Esophagus muscularis mucosa (tissue), 4 donors: ENCODE results near the gene DSC2. TPM values are rescaled to one million over a fixed set of nuclear protein-coding genes. Genes with fewer than 3 reads are reported as not detected.

Experiments
- DNase-seq: peaks from one replicate; pipeline ENCODE4 v3.0.0-alpha.2; 2017; ENCODE audit errors: extremely low spot score
- H3K27ac ChIP-seq, 4 donors: fragments of 200-600 bp; sonication (generic); replicated peaks in 1 of 4; 1 replicate in 3 of 4; 2 replicates in 1 of 4; pipeline ENCODE4 v1.5.1; 2016 to 2019; ENCODE audit warnings: mild to moderate bottlenecking in 1 of 4
- H3K27me3 ChIP-seq, 4 donors: fragments of 200-600 bp; sonication (generic); one replicate each; pipeline versions ENCODE4 v1.5.1 to v1.6.0; 2016 to 2019
- H3K36me3 ChIP-seq, 4 donors: fragments of 200-600 bp; sonication (generic); one replicate each; pipeline ENCODE4 v1.5.1; 2016 to 2019
- H3K4me1 ChIP-seq, 4 donors: fragments of 200-600 bp; sonication (generic); one replicate each; pipeline ENCODE4 v1.5.1; 2016 to 2019
- H3K4me3 ChIP-seq, 4 donors: fragments of 200-600 bp; sonication (generic); 1 replicate in 2 of 4; 2 replicates in 2 of 4; pipeline ENCODE4 v1.5.1; 2016 to 2019; ENCODE audit warnings: mild to moderate bottlenecking in 4 of 4, moderate library complexity in 1 of 4
- H3K9me3 ChIP-seq, 4 donors: fragments of 200-600 bp; sonication (generic); 1 replicate in 3 of 4; 2 replicates in 1 of 4; pipeline ENCODE4 v1.5.1; 2016 to 2019
- CTCF ChIP-seq, 3 experiments: fragments of 200-600 bp in 2 of 3; fragments of 450-650 bp in 1 of 3; sonication (generic) in 2 of 3; IDR thresholded peaks; one replicate each; pipeline ENCODE4 v1.5.1; 2017 to 2019; ENCODE audit warnings: antibody characterized with exemption in 3 of 3, mild to moderate bottlenecking in 2 of 3, moderate library complexity in 1 of 3
- EP300 ChIP-seq: sonication (generic); formaldehyde crosslinking; IDR thresholded peaks from one replicate; pipeline ENCODE4 v1.6.1; 2017; ENCODE audit warnings: antibody characterized with exemption
- POLR2A ChIP-seq: fragments of 450-650 bp; IDR thresholded peaks from one replicate; pipeline ENCODE4 v1.6.1; 2017; ENCODE audit warnings: antibody characterized with exemption, moderate library complexity, mild to moderate bottlenecking, low read depth
- POLR2AphosphoS5 ChIP-seq, 2 donors: sonication (generic); formaldehyde crosslinking; IDR thresholded peaks; one replicate each; pipeline ENCODE4 v1.6.1; 2017; ENCODE audit warnings: antibody characterized with exemption in 2 of 2
- WGBS: methylation state at CpG from one replicate; pipeline ENCODE4 v1.1.5; 2018; 5-methylcytosine and 5-hydroxymethylcytosine counted together
- intact Hi-C: fragments of 100-400 bp; cut with DNase I; formaldehyde crosslinking; loops from one replicate; pipeline ENCODE4 v1.15.1; 2023
- total RNA-seq, 4 donors: library from RNA; depleted of rRNA; stranded (reverse); fragments of >200 nt; gene quantifications; one replicate each; pipeline versions ENCODE4 v1.1.0 to v1.2.1, GENCODE V29; 2016

Gene DSC2
- total RNA-seq, 4 donors from 2014 or later: 1.9 to 4.6 (median 2.1) TPM

- no peaks in the 10 kb centered on the region for H3K36me3 ChIP-seq
- TF ChIP-seq EP300 (no peak), CTCF (IDR thresholded peaks at IDR 0.05) (no peak), POLR2AphosphoS5 (IDR thresholded peaks at IDR 0.05) (no peak), POLR2A (no peak)
- no peaks in the 10 kb centered on the region for H3K4me1 ChIP-seq
- no peaks in the 10 kb centered on the region for H3K27me3 ChIP-seq
- H3K4me3 ChIP-seq: no peak overlapping the region
- no peak overlapping the region for H3K27ac ChIP-seq
- intact Hi-C loops: no loop called here
- peaks cover 0 to under 1% (median 0%) of the 10 kb centered on the region in 4 donors for H3K9me3 ChIP-seq
- 64% methylated on average over 2 of the region's 2 CpGs for WGBS
- DNase-seq: no peak
Measured at GRCh38 chr18:31120594-31120993, 18.4 kb upstream of the DSC2 start.

- intact Hi-C loops: no loop called here
- WGBS: 58% methylated on average over 2 of the region's 2 CpGs
- Histone ChIP-seq H3K27ac (no peak overlapping the region), H3K9me3 (no peaks in the 10 kb centered on the region), H3K4me3 (no peak overlapping the region), H3K27me3 (no peaks in the 10 kb centered on the region), H3K4me1 (no peaks in the 10 kb centered on the region), H3K36me3 (no peaks in the 10 kb centered on the region)
- DNase-seq: no peak
- TF ChIP-seq POLR2A: no peak
- TF ChIP-seq CTCF (IDR thresholded peaks at IDR 0.05): no peak
- no peak for TF ChIP-seq POLR2AphosphoS5 (IDR thresholded peaks at IDR 0.05)
- TF ChIP-seq EP300: no peak
Measured at GRCh38 chr18:31116853-31117595, 14.8 kb upstream of the DSC2 start.

GRCh38 chr18:31112804-31113203 is 10.6 kb upstream of the DSC2 start:
- no peaks in the 10 kb centered on the region for H3K4me1 ChIP-seq
- intact Hi-C loops: no loop called here

GRCh38 chr18:31105733-31106132 is 3.5 kb upstream of the DSC2 start:
- TF ChIP-seq POLR2A: no peak
- TF ChIP-seq POLR2AphosphoS5 (IDR thresholded peaks at IDR 0.05): no peak
- no peak for TF ChIP-seq EP300
- no peak for TF ChIP-seq CTCF (IDR thresholded peaks at IDR 0.05)
- no peak for DNase-seq
- 86% methylated on average over 3 of the region's 3 CpGs for WGBS
- peaks cover 0 to 19% (median 0%) of the 10 kb centered on the region in 4 donors for H3K27me3 ChIP-seq
- intact Hi-C loops: no loop called here
- H3K36me3 ChIP-seq: no peaks in the 10 kb centered on the region
- H3K4me1 ChIP-seq: peaks cover 0 to 16% (median 11%) of the 10 kb centered on the region in 4 donors
- no peaks in the 10 kb centered on the region for H3K9me3 ChIP-seq
- H3K4me3 ChIP-seq: no peak overlapping the region
- H3K27ac ChIP-seq: no peak overlapping the region

More at GRCh38 chr18:31112804-31113203, 10.6 kb upstream of the DSC2 start:
- H3K27me3 ChIP-seq: no peaks in the 10 kb centered on the region
- no peaks in the 10 kb centered on the region for H3K9me3 ChIP-seq
- H3K27ac ChIP-seq: no peak overlapping the region
- no peak overlapping the region for H3K4me3 ChIP-seq
- 74% methylated on average over 2 of the region's 2 CpGs for WGBS
- no peak for DNase-seq
- H3K36me3 ChIP-seq: no peaks in the 10 kb centered on the region
- TF ChIP-seq POLR2A (no peak), EP300 (no peak), POLR2AphosphoS5 (IDR thresholded peaks at IDR 0.05) (no peak), CTCF (IDR thresholded peaks at IDR 0.05) (no peak)
